GM12873 (cell line): Measurements from ENCODE around the gene MRTFA.

Experiments
- TF ChIP-seq, protein P1 (sequence below): IDR thresholded peaks from 2 replicates; pipeline ENCODE4 v1.5.1; 2012; ENCODE audit warnings: low read depth, mild to moderate bottlenecking, moderate library complexity, low read length, control low read depth; ENCODE audit not compliant: insufficient read depth; ENCODE audit errors: missing control alignments

Gene MRTFA

DNA sequence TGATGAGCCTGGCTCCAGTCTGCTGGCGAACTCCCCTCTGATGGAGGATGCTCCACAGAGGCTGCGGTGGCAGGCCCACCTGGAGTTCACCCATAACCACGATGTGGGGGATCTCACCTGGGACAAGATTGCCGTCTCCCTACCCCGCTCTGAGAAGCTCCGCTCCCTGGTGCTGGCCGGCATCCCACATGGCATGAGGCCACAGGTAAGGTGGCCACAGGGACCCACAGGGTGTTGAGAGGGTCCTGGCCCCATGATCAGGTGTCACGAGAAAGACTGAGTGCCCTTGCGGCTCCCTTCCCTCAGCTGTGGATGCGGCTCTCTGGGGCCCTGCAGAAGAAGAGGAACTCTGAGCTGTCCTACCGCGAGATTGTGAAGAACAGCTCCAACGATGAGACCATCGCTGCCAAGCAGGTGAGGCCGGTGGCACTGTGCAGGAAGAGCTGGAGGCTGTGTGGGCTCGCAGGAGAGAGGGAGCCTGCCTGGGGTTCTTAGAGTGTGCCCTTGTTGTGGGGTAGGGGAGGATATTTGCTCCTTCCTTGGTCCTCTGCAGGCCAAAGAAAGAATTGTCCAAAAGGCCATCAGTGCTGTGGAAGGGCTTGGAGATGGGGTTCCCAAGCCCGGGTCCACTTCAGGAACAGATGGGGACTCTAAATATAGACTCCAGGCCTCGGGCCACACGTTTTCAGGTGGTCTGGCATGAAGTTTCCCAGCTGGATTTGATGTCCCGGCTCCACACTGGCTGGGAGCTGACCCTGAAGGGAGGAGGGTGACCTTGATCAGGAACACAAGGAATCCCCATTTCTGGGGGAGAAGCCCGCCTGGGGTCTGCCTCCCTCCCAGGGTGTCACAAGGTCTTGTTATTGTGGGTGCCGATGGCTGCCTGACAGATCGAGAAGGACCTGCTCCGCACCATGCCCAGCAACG is 232.0 kb downstream of the MRTFA start:
- TF ChIP-seq, protein P1, sequence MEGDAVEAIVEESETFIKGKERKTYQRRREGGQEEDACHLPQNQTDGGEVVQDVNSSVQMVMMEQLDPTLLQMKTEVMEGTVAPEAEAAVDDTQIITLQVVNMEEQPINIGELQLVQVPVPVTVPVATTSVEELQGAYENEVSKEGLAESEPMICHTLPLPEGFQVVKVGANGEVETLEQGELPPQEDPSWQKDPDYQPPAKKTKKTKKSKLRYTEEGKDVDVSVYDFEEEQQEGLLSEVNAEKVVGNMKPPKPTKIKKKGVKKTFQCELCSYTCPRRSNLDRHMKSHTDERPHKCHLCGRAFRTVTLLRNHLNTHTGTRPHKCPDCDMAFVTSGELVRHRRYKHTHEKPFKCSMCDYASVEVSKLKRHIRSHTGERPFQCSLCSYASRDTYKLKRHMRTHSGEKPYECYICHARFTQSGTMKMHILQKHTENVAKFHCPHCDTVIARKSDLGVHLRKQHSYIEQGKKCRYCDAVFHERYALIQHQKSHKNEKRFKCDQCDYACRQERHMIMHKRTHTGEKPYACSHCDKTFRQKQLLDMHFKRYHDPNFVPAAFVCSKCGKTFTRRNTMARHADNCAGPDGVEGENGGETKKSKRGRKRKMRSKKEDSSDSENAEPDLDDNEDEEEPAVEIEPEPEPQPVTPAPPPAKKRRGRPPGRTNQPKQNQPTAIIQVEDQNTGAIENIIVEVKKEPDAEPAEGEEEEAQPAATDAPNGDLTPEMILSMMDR, result no peak

- TF ChIP-seq, protein P1, result no peak
Observed at GRCh38 chr22:40403651-40404050, 232.9 kb downstream of the MRTFA start.

DNA sequence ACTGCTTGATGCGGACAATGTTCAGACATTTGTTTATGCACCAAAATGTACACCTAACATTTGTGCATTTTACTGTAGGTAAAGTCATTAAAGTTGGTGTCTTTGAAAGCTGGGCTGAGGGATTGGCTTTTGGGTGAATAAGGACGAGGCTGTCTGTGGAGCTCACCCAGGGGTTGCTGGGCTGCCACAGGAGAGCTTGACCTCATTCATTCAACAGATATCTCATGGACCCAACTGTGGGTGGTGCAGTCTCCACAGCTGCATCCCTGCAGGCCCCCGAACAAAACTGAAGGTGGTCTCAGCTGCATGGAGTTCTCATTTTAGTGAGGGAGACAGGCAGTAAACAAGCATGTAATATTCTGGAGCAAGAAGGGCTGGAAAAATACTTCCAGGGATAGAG is 233.4 kb downstream of the MRTFA start:
- TF ChIP-seq, protein P1, result no peak

GRCh38 chr22:40401981-40402406 is 234.5 kb downstream of the MRTFA start:
- TF ChIP-seq, protein P1, result no peak

GRCh38 chr22:40401532-40401931 is 235.0 kb downstream of the MRTFA start:
- TF ChIP-seq, protein P1, result no peak

DNA sequence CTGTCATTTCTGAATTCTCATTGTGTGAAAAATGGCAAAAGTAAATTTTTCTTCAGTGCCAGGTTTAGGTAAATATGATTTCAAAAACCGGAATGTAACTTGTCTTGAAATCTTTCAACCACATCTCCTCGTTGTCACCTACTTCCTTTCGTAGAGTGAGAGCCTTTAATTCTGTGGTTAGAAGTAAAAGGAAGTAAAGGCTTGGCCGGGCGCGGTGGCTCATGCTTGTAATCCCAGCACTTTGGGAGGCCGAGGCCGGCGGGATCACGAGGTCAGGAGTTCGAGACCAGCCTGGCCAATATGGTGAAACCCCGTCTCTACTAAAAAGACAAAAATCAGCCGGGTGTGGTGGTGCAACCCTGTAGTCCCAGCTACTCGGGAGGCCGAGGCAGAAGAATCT is 236.4 kb downstream of the MRTFA start:
- TF ChIP-seq, protein P1, result no peak

GRCh38 chr22:40399621-40400020 is 236.9 kb downstream of the MRTFA start:
- TF ChIP-seq, protein P1, result no peak
